ENCODE measurements around the gene SLC25A18.
"Not testable (repeated sequence)": the region's sequence is repeated elsewhere in the genome, so short reads cannot be mapped to it uniquely, and the experiment has no call there.

SLC25A18 gene, protein sequence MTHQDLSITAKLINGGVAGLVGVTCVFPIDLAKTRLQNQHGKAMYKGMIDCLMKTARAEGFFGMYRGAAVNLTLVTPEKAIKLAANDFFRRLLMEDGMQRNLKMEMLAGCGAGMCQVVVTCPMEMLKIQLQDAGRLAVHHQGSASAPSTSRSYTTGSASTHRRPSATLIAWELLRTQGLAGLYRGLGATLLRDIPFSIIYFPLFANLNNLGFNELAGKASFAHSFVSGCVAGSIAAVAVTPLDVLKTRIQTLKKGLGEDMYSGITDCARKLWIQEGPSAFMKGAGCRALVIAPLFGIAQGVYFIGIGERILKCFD

DNA sequence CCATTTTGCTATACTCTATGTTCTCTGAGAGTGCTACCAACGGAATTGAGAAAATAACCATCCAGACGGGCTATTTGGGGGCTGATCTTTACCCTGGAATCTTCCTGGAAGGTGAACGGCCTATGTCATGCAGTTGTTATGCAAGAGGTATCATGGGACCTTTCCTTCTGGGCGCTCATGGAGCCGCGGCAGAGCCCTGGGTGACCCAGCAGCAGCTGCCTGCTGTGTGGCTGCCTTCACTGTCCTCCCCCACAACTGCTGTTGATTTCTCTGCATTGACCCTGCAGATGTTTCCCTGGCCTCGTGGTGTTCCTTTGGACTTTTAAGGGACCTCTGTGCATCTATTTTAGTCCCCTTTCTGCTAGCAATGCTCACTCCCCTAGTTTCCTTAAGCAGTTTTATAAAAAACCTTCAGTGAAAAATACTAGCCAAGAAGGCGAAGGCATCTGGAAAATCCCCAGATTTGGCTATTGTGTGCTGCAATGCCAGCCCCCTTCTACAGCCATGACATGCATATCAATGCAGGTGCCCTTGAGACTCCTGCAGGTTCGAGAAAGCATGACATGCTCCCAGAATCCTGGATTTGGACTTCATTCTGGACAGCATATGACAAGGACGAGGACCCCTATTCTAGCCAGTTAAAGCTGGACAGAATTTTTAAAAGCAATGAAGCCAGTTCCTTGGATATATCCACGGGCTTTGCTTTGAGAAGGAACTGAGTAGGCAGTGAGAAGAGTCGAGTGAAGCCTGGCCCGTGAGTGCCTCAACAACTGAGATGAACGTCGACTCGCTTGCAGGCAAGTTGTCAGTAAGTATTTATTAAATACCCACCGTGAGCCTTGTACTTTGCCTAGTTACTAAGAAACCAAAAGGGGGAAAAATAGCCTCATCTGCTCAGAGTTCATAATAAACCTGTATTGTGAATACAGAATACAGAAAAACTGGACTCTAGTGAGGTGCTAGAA, at the start of gene SLC25A18:
SLC25A18 (plus strand) TSS at position 593 of the 965 bp plus-strand sequence. CDS start 16,447 bp downstream, outside the sequence.
- Histone ChIP-seq H3K4me1 (ENCODE audit: insufficient read depth, low read length) (peaks cover 8% of the 10 kb centered on the region), H3K9me3 (ENCODE audit: low read length) (no peaks in the 10 kb centered on the region), H3K27ac (ENCODE audit: low read depth, low read length) (peak within 1 kb of the TSS; percentile 53), H3K36me3 (ENCODE audit: insufficient read depth, low read length) (no peaks in the 10 kb centered on the region), H3K4me3 (ENCODE audit: low read depth in 1 of 2, low read length in 2 of 2) (peak within 1 kb of the TSS in 1 of 2 donors; percentile 47), H3K27me3 (ENCODE audit: control insufficient read depth in 1 of 2, insufficient read depth in 2 of 2, low read length in 2 of 2) (no peaks in the 10 kb centered on the region), H3K9ac (ENCODE audit: low read length) (no peak within 1 kb of the TSS)

DNA sequence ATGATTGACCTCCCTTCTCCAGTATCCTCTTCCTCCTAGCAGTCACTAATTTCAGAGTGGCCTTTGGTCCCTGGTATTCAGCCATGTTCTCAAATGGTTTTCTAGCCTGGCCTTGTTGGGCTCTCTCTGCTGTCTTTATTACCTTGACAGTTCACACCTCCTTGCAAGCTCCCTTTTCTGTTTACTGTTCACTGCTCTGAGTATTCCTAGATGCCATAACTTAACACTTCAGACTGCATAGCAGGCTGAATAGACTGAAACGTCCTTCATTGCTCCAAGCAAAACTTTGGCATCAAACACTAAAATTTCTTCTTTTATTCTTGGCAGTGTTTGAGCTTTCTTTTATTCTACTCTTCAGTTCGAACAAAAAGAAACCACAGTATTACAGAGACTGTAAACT, 49.7 kb upstream of the SLC25A18 start:
- Histone ChIP-seq H3K4me1 (ENCODE audit: insufficient read depth, low read length) (no peaks in the 10 kb centered on the region), H3K27me3 (ENCODE audit: control insufficient read depth in 1 of 2, insufficient read depth in 2 of 2, low read length in 2 of 2) (no peaks in the 10 kb centered on the region), H3K36me3 (ENCODE audit: insufficient read depth, low read length) (no peaks in the 10 kb centered on the region), H3K4me3 (ENCODE audit: low read depth in 1 of 2, low read length in 2 of 2) (no peak overlapping the region), H3K9ac (ENCODE audit: low read length) (no peak overlapping the region), H3K27ac (ENCODE audit: low read depth, low read length) (no peak overlapping the region), H3K9me3 (ENCODE audit: low read length) (no peaks in the 10 kb centered on the region)

DNA sequence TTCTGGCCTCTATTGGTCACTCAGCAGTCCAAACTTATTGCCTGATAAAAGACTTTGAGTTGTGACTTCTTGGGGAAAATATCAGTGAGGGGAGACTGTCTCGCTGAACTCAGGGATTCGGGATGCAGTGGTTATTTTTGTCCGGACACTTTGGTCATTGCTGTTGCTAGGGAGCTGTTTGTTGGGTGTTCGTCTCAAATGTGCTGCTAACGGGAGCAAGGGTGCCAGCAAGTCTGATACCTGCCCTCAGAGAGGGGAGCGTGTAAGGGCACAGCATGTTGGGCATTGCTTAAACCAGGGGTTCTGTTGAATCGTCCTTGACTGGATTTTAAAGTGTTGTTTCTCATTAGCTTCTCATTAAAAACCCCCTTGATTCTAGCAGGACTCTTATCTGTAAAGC, 49.2 kb upstream of the SLC25A18 start:
- Histone ChIP-seq H3K27me3 (ENCODE audit: control insufficient read depth in 1 of 2, insufficient read depth in 2 of 2, low read length in 2 of 2) (no peaks in the 10 kb centered on the region), H3K4me3 (ENCODE audit: low read depth in 1 of 2, low read length in 2 of 2) (no peak overlapping the region), H3K4me1 (ENCODE audit: insufficient read depth, low read length) (no peaks in the 10 kb centered on the region), H3K9ac (ENCODE audit: low read length) (no peak overlapping the region), H3K27ac (ENCODE audit: low read depth, low read length) (no peak overlapping the region), H3K36me3 (ENCODE audit: insufficient read depth, low read length) (no peaks in the 10 kb centered on the region), H3K9me3 (ENCODE audit: low read length) (no peaks in the 10 kb centered on the region)

DNA sequence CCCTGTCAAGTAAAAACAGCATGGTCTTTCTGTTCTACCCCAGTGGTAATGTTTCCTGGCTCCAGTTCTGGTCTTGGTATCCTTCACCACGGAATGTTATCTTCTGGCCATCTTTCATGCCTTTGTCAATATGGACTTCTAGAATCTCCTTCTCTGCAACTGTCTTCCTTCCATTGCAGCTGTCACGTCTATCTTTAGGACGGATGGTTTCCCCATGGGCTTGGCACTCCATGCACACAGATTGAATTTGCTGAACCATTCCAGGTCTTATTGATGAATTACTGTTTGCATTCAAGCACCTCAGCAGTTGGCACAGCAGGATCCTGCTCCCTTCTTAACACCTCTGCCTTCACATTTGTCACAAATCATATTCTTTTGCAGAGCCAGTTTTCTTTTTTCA, 44.9 kb upstream of the SLC25A18 start:
- no peaks in the 10 kb centered on the region for H3K36me3 ChIP-seq (ENCODE audit: insufficient read depth, low read length)
- no peaks in the 10 kb centered on the region for H3K27me3 ChIP-seq (ENCODE audit: control insufficient read depth in 1 of 2, insufficient read depth in 2 of 2, low read length in 2 of 2)
- H3K4me1 ChIP-seq (ENCODE audit: insufficient read depth, low read length) = no peaks in the 10 kb centered on the region
- no peak overlapping the region for H3K4me3 ChIP-seq (ENCODE audit: low read depth in 1 of 2, low read length in 2 of 2)
- H3K27ac ChIP-seq (ENCODE audit: low read depth, low read length) = no peak overlapping the region
- H3K9me3 ChIP-seq (ENCODE audit: low read length) = no peaks in the 10 kb centered on the region
- H3K9ac ChIP-seq (ENCODE audit: low read length) = no peak overlapping the region

DNA sequence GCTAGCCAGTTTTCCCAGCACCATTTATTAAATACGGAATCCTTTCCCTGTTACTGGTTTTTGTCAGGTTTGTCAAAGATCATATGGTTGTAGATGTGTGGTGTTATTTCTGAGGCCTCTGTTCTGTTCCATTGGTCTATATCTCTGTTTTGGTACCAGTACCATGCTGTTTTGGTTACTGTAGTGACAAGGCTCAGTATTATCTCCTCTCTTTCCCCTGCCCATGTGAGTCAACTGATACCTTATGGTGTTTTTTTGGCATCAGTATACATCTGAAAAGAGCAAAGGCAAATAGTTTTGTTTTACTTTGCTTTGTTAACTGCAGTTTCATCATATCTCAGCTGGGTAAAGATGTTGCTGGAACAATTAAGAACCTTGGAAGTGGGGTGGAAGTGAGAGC, 41.3 kb upstream of the SLC25A18 start:
- not testable (repeated sequence) for H3K9ac ChIP-seq (ENCODE audit: low read length); H3K36me3 ChIP-seq (ENCODE audit: insufficient read depth, low read length)

DNA sequence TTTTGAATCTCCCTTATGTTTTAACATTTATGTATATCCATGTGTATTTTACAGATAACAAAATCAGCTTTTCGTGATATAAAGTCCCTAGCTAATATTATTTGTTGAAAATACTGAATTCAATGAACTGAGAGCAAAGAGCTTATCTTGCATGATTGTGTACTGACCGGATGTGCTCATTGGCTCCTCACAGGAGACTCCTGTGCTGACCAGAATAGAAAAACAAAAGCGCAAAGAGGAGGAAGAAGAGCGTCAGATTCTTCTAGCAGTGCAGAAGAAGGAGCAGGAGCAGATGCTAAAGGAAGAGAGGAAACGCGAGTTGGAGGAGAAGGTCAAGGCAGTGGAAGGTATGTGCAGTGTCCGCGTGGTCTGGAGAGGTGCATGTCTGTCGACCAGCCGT, 39.4 kb upstream of the SLC25A18 start:
- Histone ChIP-seq H3K27ac (ENCODE audit: low read depth, low read length) (no peak overlapping the region), H3K36me3 (ENCODE audit: insufficient read depth, low read length) (no peaks in the 10 kb centered on the region), H3K9ac (ENCODE audit: low read length) (no peak overlapping the region), H3K4me3 (ENCODE audit: low read depth in 1 of 2, low read length in 2 of 2) (no peak overlapping the region), H3K27me3 (ENCODE audit: control insufficient read depth in 1 of 2, insufficient read depth in 2 of 2, low read length in 2 of 2) (no peaks in the 10 kb centered on the region), H3K9me3 (ENCODE audit: low read length) (no peaks in the 10 kb centered on the region), H3K4me1 (ENCODE audit: insufficient read depth, low read length) (no peaks in the 10 kb centered on the region)

More for the DNA sequence above, 41.3 kb upstream of the SLC25A18 start:
- H3K4me1 ChIP-seq (ENCODE audit: insufficient read depth, low read length); H3K9me3 ChIP-seq (ENCODE audit: low read length); H3K27me3 ChIP-seq (ENCODE audit: control insufficient read depth in 1 of 2, insufficient read depth in 2 of 2, low read length in 2 of 2); H3K27ac ChIP-seq (ENCODE audit: low read depth, low read length); H3K4me3 ChIP-seq (ENCODE audit: low read depth in 1 of 2, low read length in 2 of 2): not testable (repeated sequence)

DNA sequence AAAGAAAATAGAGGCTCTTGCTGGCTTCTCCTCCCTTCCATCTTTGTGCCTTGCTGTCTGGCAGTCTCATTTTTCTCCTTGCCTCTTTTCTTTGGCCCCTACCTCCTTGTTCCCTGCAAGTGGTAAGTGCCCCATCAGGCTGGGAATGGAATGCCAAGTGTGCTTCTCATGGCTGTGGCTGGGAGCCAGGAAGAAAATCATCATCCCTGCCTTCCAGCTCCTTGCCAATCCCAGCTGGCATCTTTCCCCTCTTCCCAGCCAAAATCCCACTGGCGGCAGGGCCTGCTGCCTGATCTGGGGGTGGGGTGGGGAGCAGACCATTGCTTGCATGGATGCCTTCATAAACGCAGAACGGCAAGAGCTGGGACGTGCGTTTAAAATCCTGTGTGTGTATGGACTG, 27.0 kb upstream of the SLC25A18 start:
- no peak overlapping the region for H3K27ac ChIP-seq (ENCODE audit: low read depth, low read length)
- H3K9me3 ChIP-seq (ENCODE audit: low read length) = no peaks in the 10 kb centered on the region
- H3K4me1 ChIP-seq (ENCODE audit: insufficient read depth, low read length) = no peaks in the 10 kb centered on the region
- H3K4me3 ChIP-seq (ENCODE audit: low read depth in 1 of 2, low read length in 2 of 2) = no peak overlapping the region
- no peaks in the 10 kb centered on the region for H3K27me3 ChIP-seq (ENCODE audit: control insufficient read depth in 1 of 2, insufficient read depth in 2 of 2, low read length in 2 of 2)
- no peaks in the 10 kb centered on the region for H3K36me3 ChIP-seq (ENCODE audit: insufficient read depth, low read length)
- no peak overlapping the region for H3K9ac ChIP-seq (ENCODE audit: low read length)

DNA sequence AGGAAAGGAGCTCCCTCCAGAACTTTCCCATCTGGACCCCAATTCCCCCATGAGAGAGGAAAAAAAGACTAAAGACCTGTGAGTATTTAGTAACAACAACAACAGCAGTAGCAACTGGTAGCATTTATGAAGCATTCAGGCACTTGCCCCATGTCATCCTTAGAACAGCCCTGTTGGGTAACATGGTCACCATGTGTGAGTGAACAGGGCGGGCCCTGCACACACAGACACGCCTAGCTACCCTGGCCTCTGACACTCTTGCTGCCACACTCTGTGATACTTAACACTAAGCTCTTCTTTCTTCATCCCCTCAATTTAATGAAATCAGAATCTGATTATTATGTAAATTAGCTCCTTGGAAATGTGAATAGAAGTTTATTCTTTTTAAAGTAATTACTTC, 26.1 kb upstream of the SLC25A18 start:
- Histone ChIP-seq H3K9me3 (ENCODE audit: low read length) (no peaks in the 10 kb centered on the region), H3K36me3 (ENCODE audit: insufficient read depth, low read length) (no peaks in the 10 kb centered on the region), H3K27me3 (ENCODE audit: control insufficient read depth in 1 of 2, insufficient read depth in 2 of 2, low read length in 2 of 2) (no peaks in the 10 kb centered on the region), H3K4me3 (ENCODE audit: low read depth in 1 of 2, low read length in 2 of 2) (no peak overlapping the region), H3K9ac (ENCODE audit: low read length) (no peak overlapping the region), H3K27ac (ENCODE audit: low read depth, low read length) (no peak overlapping the region), H3K4me1 (ENCODE audit: insufficient read depth, low read length) (no peaks in the 10 kb centered on the region)

DNA sequence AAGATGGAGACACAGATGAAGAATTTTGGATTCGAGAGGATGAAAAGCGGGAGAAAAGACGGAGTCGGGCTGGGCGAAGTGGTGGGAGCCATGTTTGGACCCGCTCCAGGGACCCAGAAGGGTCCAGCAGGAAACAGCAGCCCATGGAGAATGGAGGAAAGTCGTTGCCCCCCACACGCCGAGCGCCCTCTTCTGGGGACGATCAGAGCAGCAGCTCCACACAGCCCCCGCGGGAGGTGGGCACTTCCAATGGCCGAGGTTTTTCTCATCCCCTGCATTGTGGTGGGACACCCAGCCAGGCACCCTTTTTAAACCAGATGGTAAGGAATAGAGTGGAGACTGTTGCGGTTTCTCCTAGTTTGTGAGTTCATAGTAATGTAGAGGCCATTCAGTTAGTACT, 22.8 kb upstream of the SLC25A18 start:
- no peaks in the 10 kb centered on the region for H3K9me3 ChIP-seq (ENCODE audit: low read length)
- no peaks in the 10 kb centered on the region for H3K27me3 ChIP-seq (ENCODE audit: control insufficient read depth in 1 of 2, insufficient read depth in 2 of 2, low read length in 2 of 2)
- no peaks in the 10 kb centered on the region for H3K4me1 ChIP-seq (ENCODE audit: insufficient read depth, low read length)
- no peaks in the 10 kb centered on the region for H3K36me3 ChIP-seq (ENCODE audit: insufficient read depth, low read length)
- H3K9ac ChIP-seq (ENCODE audit: low read length) = no peak overlapping the region
- no peak overlapping the region for H3K27ac ChIP-seq (ENCODE audit: low read depth, low read length)
- no peak overlapping the region for H3K4me3 ChIP-seq (ENCODE audit: low read depth in 1 of 2, low read length in 2 of 2)

DNA sequence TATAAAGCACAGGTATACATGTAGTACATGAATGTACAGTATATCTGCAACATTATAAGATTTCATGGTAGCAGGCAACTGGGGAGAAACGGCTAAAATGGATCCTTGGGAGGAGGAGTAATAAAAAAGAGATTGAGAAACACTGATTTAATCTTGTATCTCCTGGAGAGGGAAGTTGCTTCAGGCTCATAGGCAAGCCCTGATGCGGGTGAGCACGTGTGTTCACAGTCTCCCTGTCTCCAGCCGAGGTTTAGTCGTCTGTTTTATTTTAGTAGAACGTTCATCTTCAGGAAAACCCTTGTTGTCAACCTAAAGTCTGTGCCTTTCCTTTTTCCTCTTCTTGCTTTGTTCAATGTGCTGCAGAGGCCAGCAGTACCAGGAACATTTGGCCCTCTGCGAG, 21.8 kb upstream of the SLC25A18 start:
- Histone ChIP-seq H3K36me3 (ENCODE audit: insufficient read depth, low read length) (no peaks in the 10 kb centered on the region), H3K4me1 (ENCODE audit: insufficient read depth, low read length) (no peaks in the 10 kb centered on the region), H3K27ac (ENCODE audit: low read depth, low read length) (no peak overlapping the region)

DNA sequence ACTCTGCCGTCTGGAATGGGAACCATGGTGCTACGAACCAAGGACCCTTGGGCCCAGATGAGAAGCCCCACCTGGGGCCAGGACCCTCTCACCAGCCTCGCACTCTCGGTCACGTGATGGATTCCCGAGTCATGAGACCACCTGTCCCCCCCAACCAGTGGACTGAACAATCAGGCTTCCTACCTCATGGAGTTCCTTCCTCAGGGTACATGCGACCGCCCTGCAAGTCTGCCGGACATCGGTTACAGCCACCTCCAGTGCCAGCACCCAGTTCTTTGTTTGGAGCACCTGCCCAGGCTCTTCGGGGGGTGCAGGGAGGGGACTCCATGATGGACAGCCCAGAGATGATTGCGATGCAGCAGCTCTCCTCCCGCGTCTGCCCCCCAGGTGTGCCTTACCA, 20.8 kb upstream of the SLC25A18 start:
- H3K4me1 ChIP-seq (ENCODE audit: insufficient read depth, low read length) = no peaks in the 10 kb centered on the region
- H3K4me3 ChIP-seq (ENCODE audit: low read depth in 1 of 2, low read length in 2 of 2) = no peak overlapping the region
- H3K27me3 ChIP-seq (ENCODE audit: control insufficient read depth in 1 of 2, insufficient read depth in 2 of 2, low read length in 2 of 2) = no peaks in the 10 kb centered on the region
- no peak overlapping the region for H3K27ac ChIP-seq (ENCODE audit: low read depth, low read length)
- no peaks in the 10 kb centered on the region for H3K9me3 ChIP-seq (ENCODE audit: low read length)
- no peak overlapping the region for H3K9ac ChIP-seq (ENCODE audit: low read length)
- H3K36me3 ChIP-seq (ENCODE audit: insufficient read depth, low read length) = no peaks in the 10 kb centered on the region

More for the DNA sequence above, 21.8 kb upstream of the SLC25A18 start:
- Histone ChIP-seq H3K9me3 (ENCODE audit: low read length) (no peaks in the 10 kb centered on the region), H3K9ac (ENCODE audit: low read length) (no peak overlapping the region), H3K27me3 (ENCODE audit: control insufficient read depth in 1 of 2, insufficient read depth in 2 of 2, low read length in 2 of 2) (no peaks in the 10 kb centered on the region), H3K4me3 (ENCODE audit: low read depth in 1 of 2, low read length in 2 of 2) (no peak overlapping the region)
